Midbrain (tissue), 1 donor: Measurements from ENCODE around the gene ALDH8A1.

ENCODE experiments used
- DNase-seq: peaks from one replicate; lab custom pipeline; 2025; lab: John Stamatoyannopoulos, UW

Gene ALDH8A1

GRCh38 chr6:134949927-134950326 lies at the start of gene ALDH8A1:
Gene ALDH8A1, minus strand, starts transcription at chr6:134950101. Its CDS starts 48 bp downstream, at chr6:134950053.
- no peak for DNase-seq

- DNase-seq, result no peak
Measured at GRCh38 chr6:134999107-134999506, 49.2 kb upstream of the ALDH8A1 start.

GRCh38 chr6:134997133-134997995 lies 47.5 kb upstream of the ALDH8A1 start:
- DNase-seq, result no peak

GRCh38 chr6:134995536-134995935 lies 45.6 kb upstream of the ALDH8A1 start:
- DNase-seq, result no peak

- DNase-seq, result no peak
Measured at GRCh38 chr6:134994431-134994830, 44.5 kb upstream of the ALDH8A1 start.

GRCh38 chr6:134992155-134992554 lies 42.3 kb upstream of the ALDH8A1 start:
- no peak for DNase-seq

GRCh38 chr6:134990262-134990661 lies 40.4 kb upstream of the ALDH8A1 start:
- DNase-seq, result no peak

- DNase-seq, result no peak
Measured at GRCh38 chr6:134984821-134985220, 34.9 kb upstream of the ALDH8A1 start.

GRCh38 chr6:134983823-134984222 lies 33.9 kb upstream of the ALDH8A1 start:
- no peak for DNase-seq

- DNase-seq, result no peak
Measured at GRCh38 chr6:134982161-134982560, 32.3 kb upstream of the ALDH8A1 start.

- no peak for DNase-seq
Measured at GRCh38 chr6:134980846-134981245, 30.9 kb upstream of the ALDH8A1 start.

- no peak for DNase-seq
Measured at GRCh38 chr6:134979142-134979541, 29.2 kb upstream of the ALDH8A1 start.

GRCh38 chr6:134974370-134974769 lies 24.5 kb upstream of the ALDH8A1 start:
- no peak for DNase-seq

GRCh38 chr6:134967711-134968110 lies 17.8 kb upstream of the ALDH8A1 start:
- DNase-seq, result no peak

GRCh38 chr6:134964451-134965203 lies 14.7 kb upstream of the ALDH8A1 start:
- DNase-seq, result no peak

- DNase-seq, result no peak
Measured at GRCh38 chr6:134962421-134962820, 12.5 kb upstream of the ALDH8A1 start.

GRCh38 chr6:134961366-134961765 lies 11.5 kb upstream of the ALDH8A1 start:
- DNase-seq, result no peak

GRCh38 chr6:134959603-134960002 lies 9.7 kb upstream of the ALDH8A1 start:
- DNase-seq, result no peak

- no peak for DNase-seq
Measured at GRCh38 chr6:134956676-134957075, 6.8 kb upstream of the ALDH8A1 start.

GRCh38 chr6:134956032-134956431 lies 6.1 kb upstream of the ALDH8A1 start:
- DNase-seq, result no peak

GRCh38 chr6:134954272-134955000 lies 4.5 kb upstream of the ALDH8A1 start:
- no peak for DNase-seq

GRCh38 chr6:134951494-134952263 lies 1.8 kb upstream of the ALDH8A1 start:
- no peak for DNase-seq
